Measurements from ENCODE around the gene THSD8.
"Not testable (repeated sequence)": the region's sequence is repeated elsewhere in the genome, so short reads cannot be mapped to it uniquely, and the experiment has no call there.

The THSD8 gene

GRCh38 chr19:12806242-12807081, 4.6 kb downstream of the THSD8 start, which contains the start of gene RNASEH2A:
Gene RNASEH2A (plus strand): TSS chr19:12806584. CDS start chr19:12806674, 90 bp downstream.
- TF ChIP-seq ZNF274 (IDR thresholded peaks at IDR 0.05; ENCODE audit: low read depth, low read length): no peak
- H3K4me3 ChIP-seq (ENCODE audit: low read length): peak within 1 kb of the TSS; percentile 73

DNA sequence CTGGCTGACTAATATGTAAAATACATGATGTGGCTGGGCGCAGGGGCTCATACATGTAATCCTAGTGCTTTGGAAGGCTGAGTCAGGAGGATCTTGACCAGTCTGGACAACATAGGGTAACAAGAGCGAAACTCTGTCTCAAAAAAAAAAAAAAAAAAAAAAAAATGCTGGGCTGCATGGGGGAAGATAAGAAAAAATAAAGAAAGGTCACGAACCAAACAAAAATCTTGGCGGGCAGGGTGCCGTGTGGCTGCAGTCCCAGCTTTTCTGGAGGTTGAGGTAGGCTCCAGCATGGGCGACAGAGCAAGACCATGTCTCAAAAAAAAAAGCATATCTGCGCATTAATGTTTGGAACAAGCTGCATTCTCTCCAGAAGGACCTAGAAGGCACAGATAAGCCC, 13.2 kb downstream of the THSD8 start:
- no peak overlapping the region for H3K4me3 ChIP-seq (ENCODE audit: low read length)
- no peak for TF ChIP-seq ZNF274 (IDR thresholded peaks at IDR 0.05; ENCODE audit: low read depth, low read length)

DNA sequence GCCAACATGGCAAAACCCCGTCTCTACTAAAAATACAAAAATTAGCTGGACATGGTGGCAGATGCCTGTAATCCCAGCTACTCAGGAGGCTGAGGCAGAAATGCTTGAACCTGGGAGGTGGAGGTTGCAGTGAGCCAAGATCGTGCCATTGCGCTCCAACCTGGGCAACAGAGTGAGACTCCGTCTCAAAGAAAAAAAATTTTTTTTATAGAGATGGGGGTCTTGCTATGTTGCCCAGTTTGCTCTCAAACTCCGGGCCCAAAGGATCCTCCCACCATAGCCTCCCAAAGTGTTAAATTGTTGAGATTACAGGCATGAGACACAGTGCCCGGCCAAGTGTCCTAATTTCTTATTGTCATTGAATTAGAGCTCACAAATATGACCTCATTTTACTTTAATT, 15.3 kb downstream of the THSD8 start:
- H3K4me3 ChIP-seq (ENCODE audit: low read length): not testable (repeated sequence)

DNA sequence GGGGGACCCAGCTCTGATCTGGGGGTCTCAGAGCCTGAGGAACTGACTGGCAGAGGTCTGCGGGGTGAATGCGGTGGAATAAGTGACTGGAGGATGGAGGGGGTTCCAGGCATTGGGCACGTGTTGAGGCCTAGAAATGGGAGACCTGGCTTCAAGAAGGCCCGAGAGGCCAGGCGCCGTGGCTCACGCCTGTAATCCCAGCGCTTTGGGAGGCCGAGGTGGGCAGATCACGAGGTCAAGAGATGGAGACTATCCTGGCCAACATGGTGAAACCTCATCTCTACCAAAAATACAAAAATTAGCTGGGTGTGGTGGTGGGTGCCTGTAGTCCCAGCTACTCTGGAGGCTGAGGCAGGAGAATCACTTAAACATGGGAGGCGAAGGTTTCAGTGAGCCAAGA, 15.9 kb downstream of the THSD8 start:
- H3K4me3 ChIP-seq (ENCODE audit: low read length): not testable (repeated sequence)

DNA sequence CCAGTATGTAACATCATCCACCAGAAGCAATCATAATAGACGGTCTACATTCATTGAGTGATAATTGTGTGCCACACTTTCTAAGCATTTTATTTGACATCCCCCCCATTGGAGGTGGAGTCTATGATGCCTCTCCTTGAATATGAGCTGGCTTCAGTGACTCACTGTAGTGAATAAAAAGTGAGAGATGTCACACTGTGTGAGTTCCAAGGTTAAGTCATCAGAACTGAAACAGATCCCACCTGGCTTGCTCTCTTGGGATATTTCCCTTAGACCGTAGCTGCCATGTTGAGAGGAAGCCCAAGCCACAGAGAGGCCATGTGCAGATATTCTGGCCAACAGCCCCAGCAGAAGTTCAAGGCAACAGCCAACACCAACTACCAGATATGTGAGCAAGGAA, 19.9 kb downstream of the THSD8 start:
- H3K4me3 ChIP-seq (ENCODE audit: low read length): no peak overlapping the region
- no peak for TF ChIP-seq ZNF274 (IDR thresholded peaks at IDR 0.05; ENCODE audit: low read depth, low read length)

- TF ChIP-seq ZNF274 (IDR thresholded peaks at IDR 0.05; ENCODE audit: low read depth, low read length): no peak
- H3K4me3 ChIP-seq (ENCODE audit: low read length): no peak overlapping the region
Measured at GRCh38 chr19:12825254-12826131, 23.6 kb downstream of the THSD8 start.

DNA sequence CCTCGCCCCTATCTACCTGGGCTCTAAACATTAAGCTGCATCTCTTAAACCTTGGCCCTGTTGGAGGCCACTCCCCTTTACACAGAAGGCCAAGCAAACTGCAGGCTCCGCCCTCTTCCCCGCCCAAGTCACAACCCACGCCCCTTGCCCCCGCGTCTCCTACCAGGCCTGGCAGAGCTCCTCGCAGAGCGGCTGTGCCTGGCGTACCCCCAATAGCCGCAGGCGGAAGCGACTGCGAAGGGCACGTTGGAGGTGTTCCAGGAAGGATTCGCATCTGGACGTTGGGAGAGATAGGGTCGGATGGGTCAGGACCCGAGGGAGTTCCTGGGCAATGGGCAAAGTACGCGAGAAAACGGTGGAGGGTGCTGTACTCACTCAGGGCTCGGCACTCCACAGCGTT, 26.6 kb downstream of the THSD8 start:
- H3K4me3 ChIP-seq (ENCODE audit: low read length): no peak overlapping the region
- no peak for TF ChIP-seq ZNF274 (IDR thresholded peaks at IDR 0.05; ENCODE audit: low read depth, low read length)

DNA sequence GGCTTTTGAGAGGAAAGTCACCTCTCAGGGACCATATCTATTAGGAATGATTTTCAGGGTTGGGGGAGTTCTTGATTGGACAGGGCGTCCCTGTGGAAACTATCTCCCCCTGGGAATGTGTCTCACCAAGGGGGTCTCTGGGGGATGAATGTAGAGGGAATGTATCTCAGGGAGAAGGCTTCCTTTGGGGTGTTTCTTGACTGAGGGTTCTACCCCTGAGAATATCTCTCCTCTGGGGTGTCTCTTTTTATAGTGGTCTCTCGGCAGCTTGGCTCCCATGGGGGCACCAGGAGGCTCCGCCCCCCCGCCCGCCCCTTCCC, 31.5 kb downstream of the THSD8 start:
- H3K4me3 ChIP-seq (ENCODE audit: low read length): no peak overlapping the region
- no peak for TF ChIP-seq ZNF274 (IDR thresholded peaks at IDR 0.05; ENCODE audit: low read depth, low read length)

GRCh38 chr19:12833738-12834565, 32.1 kb downstream of the THSD8 start:
- no peak for TF ChIP-seq ZNF274 (IDR thresholded peaks at IDR 0.05; ENCODE audit: low read depth, low read length)
- H3K4me3 ChIP-seq (ENCODE audit: low read length): no peak overlapping the region; the same call in 1 of the 2 replicates

- H3K4me3 ChIP-seq (ENCODE audit: low read length): no peak within 1 kb of the TSS; the same call in 1 of the 2 replicates
- TF ChIP-seq ZNF274 (IDR thresholded peaks at IDR 0.05; ENCODE audit: low read depth, low read length): no peak
Measured at GRCh38 chr19:12834566-12834943, 32.7 kb downstream of the THSD8 start, which contains the start of gene RTBDN. Gene RTBDN (minus strand): TSS chr19:12834579. CDS start chr19:12829979, 4,600 bp downstream.

GRCh38 chr19:12834976-12835757, 33.3 kb downstream of the THSD8 start:
- TF ChIP-seq ZNF274 (IDR thresholded peaks at IDR 0.05; ENCODE audit: low read depth, low read length): no peak
- H3K4me3 ChIP-seq (ENCODE audit: low read length): no peak overlapping the region

DNA sequence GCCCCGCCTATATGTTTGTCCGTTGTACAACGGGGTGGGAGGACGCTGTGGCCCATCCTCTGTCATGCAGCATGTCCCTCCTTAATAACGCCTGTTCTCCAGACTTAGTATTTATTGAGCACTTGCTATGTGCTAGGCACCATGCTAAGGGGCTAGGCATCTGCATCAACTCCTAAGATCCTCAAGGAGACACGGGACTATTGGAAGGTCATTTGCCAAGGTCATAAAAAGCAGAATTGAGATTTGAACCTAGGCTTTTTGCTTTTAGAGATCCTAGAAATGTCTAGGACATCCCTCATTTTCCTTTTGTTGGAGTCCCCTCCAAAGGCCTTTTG, 34.6 kb downstream of the THSD8 start:
- no peak overlapping the region for H3K4me3 ChIP-seq (ENCODE audit: low read length)
- no peak for TF ChIP-seq ZNF274 (IDR thresholded peaks at IDR 0.05; ENCODE audit: low read depth, low read length)

GRCh38 chr19:12837225-12837624, 35.4 kb downstream of the THSD8 start:
- H3K4me3 ChIP-seq (ENCODE audit: low read length): no peak overlapping the region
- no peak for TF ChIP-seq ZNF274 (IDR thresholded peaks at IDR 0.05; ENCODE audit: low read depth, low read length)
